Measurements from ENCODE around the gene CNTRL.

The CNTRL gene

DNA sequence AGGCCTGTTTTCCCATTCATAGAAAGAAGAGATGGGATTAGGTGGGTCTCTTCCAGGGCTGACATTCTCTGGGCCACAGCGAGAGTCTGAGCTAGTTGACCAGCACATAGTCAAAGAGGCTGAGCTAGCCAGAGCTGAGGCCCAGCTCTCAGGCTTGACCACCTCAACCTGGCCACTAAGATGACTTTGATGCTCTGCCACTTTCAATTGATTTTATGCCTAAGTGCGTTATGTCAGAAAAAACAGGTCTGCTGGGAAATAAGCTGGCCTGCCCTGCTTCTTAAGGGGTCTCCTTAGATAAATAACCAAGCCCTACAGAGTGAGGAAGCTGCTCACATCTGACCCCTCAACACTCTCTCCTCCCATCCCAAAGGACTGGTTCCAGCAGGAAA is 146.9 kb downstream of the CNTRL start:
- in situ Hi-C loops (cut with MboI; ENCODE audit: low sequenced_read_pairs): no loop called here

- in situ Hi-C loops (cut with MboI; ENCODE audit: low sequenced_read_pairs): no loop called here
Measured at GRCh38 chr9:121222524-121223171, 147.9 kb downstream of the CNTRL start.

GRCh38 chr9:121225240-121225639 is 150.5 kb downstream of the CNTRL start:
- in situ Hi-C loops (cut with MboI; ENCODE audit: low sequenced_read_pairs): no loop called here

GRCh38 chr9:121226175-121226574 is 151.4 kb downstream of the CNTRL start:
- in situ Hi-C loops (cut with MboI; ENCODE audit: low sequenced_read_pairs): no loop called here
